ENCODE measurements around the gene PIGP. TPM values are rescaled to one million over a fixed set of nuclear protein-coding genes. Genes with fewer than 3 reads are reported as not detected.

The PIGP gene
- polyA plus RNA-seq, 3 donors: 8.8 to 17.6 (median 10.6) TPM

DNA sequence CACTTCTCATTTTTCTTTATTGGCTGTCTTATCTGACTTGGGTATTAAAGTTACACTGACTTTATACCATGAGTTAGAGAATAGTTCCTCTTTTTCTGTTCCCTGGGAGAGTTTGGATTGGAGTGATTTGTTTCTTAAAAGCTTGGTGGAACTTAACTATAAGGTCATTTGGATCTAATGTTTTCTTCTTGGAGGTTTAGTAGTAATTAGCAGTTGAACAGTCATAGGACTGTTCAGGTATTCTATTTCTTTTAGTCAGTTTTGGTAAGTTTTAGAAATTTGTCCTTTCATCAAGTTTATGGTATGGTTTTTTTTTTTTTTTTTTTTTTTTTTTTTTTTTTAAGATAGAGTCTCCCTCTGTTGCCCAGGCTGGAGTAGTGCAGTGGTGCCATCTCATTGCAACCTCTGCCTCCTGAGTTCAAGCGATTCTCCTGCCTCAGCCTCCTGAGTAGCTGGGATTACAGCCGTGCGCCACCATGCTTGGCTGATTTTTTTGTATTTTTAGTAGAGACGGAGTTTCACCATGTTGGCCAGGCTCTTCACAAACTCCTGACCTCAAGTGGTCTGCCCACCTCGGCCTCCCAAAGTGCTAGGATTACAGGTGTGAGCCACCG lies 6.4 kb upstream of the PIGP start:
- H3K9me3 ChIP-seq (replicated peaks in 1 of 2; ENCODE audit: control insufficient read depth in 1 of 2, insufficient read depth in 1 of 2, low read length in 2 of 2): no peaks in the 10 kb centered on the region
- no peaks in the 10 kb centered on the region for H3K27me3 ChIP-seq (ENCODE audit: control insufficient read depth in 2 of 2, insufficient read depth in 2 of 2, low read length in 2 of 2)
- no peaks in the 10 kb centered on the region for H3K9me3 Mint-ChIP-seq
- no peak overlapping the region for H3K4me2 ChIP-seq (replicated peaks; ENCODE audit: extremely low read depth, low read length, poor library complexity, severe bottlenecking)
- H3K36me3 ChIP-seq (replicated peaks in 1 of 2; ENCODE audit: control insufficient read depth in 1 of 2, insufficient read depth in 2 of 2, low read length in 2 of 2): no peaks in the 10 kb centered on the region
- H3K27me3 Mint-ChIP-seq (ENCODE audit: low read depth in 3 of 3): peaks cover 0 to under 1% (median 0%) of the 10 kb centered on the region in 3 donors
- peak; percentile 29 to 40 (median 33) for DNase-seq
- H3K4me3 Mint-ChIP-seq: no peak overlapping the region
- H3K4me1 Mint-ChIP-seq: peaks cover 48% of the 10 kb centered on the region
- peaks cover 17 to 34% of the 10 kb centered on the region in 2 donors for H3K4me1 ChIP-seq (ENCODE audit: control insufficient read depth in 1 of 2, insufficient read depth in 2 of 2, low read length in 2 of 2)
- peaks cover 89% of the 10 kb centered on the region for H3K79me2 ChIP-seq (ENCODE audit: insufficient read depth, low read length)
- H3K36me3 Mint-ChIP-seq: peaks cover 2 to 3% of the 10 kb centered on the region in 2 donors
- H3K4me3 ChIP-seq (replicated peaks in 1 of 3; ENCODE audit: low read depth in 2 of 3, low read length in 3 of 3): no peak overlapping the region
- intact Hi-C loops (cut with micrococcal nuclease): loop anchor here in 1 of 2 donors (10.0 kb wide), 1 partner anchor 285 kb away; the partner anchor contains the start of gene DYRK1A
- WGBS (ENCODE audit: insufficient coverage): no CpG with 5 or more reads among the region's 6 CpGs
- H3K9ac ChIP-seq (ENCODE audit: insufficient read depth, low read length, poor library complexity, severe bottlenecking): no peak overlapping the region
- peaks cover 28% of the 10 kb centered on the region for H4K20me1 ChIP-seq (ENCODE audit: insufficient read depth, low read length)
- no peak overlapping the region for H3K27ac ChIP-seq (ENCODE audit: low read depth in 1 of 2, low read length in 2 of 2)
- peak overlapping the region; percentile 32 to 89 (median 68) for H3K27ac Mint-ChIP-seq
- H2AFZ ChIP-seq (ENCODE audit: insufficient read depth, low read depth, low read length, poor library complexity, severe bottlenecking): no peak overlapping the region
- TF ChIP-seq, protein P1, sequence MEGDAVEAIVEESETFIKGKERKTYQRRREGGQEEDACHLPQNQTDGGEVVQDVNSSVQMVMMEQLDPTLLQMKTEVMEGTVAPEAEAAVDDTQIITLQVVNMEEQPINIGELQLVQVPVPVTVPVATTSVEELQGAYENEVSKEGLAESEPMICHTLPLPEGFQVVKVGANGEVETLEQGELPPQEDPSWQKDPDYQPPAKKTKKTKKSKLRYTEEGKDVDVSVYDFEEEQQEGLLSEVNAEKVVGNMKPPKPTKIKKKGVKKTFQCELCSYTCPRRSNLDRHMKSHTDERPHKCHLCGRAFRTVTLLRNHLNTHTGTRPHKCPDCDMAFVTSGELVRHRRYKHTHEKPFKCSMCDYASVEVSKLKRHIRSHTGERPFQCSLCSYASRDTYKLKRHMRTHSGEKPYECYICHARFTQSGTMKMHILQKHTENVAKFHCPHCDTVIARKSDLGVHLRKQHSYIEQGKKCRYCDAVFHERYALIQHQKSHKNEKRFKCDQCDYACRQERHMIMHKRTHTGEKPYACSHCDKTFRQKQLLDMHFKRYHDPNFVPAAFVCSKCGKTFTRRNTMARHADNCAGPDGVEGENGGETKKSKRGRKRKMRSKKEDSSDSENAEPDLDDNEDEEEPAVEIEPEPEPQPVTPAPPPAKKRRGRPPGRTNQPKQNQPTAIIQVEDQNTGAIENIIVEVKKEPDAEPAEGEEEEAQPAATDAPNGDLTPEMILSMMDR (IDR thresholded peaks at IDR 0.05): peak; percentile 57

DNA sequence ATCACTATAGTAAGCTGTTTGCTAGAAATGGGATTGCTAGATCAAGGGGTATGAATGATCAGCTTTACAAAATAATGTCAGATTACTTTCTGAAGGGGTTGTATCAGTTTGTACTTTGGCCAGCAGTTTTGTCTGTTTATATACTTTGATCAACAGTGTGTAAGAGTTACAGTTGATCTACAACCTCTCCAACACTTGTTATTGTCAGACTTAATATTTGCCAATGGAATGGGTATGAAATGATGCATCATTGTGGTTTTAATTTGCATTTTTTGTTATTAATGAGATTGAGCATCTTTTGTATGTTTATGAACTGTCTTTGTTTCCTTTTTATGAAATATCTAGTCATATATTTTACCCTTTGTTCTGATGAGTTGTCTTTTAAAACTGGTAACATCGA lies 4.5 kb upstream of the PIGP start:
- peaks cover 21% of the 10 kb centered on the region for H4K20me1 ChIP-seq (ENCODE audit: insufficient read depth, low read length)

More for the DNA sequence above, 4.5 kb upstream of the PIGP start:
- H3K27me3 Mint-ChIP-seq (ENCODE audit: low read depth in 3 of 3): peaks cover 0 to 4% (median 0%) of the 10 kb centered on the region in 3 donors
- peaks cover 0 to 3% of the 10 kb centered on the region in 2 donors for H3K36me3 Mint-ChIP-seq
- Histone ChIP-seq H3K4me1 (ENCODE audit: control insufficient read depth in 1 of 2, insufficient read depth in 2 of 2, low read length in 2 of 2) (peaks cover 13 to 37% of the 10 kb centered on the region in 2 donors), H3K79me2 (ENCODE audit: insufficient read depth, low read length) (peaks cover 83% of the 10 kb centered on the region), H3K9me3 (replicated peaks in 1 of 2; ENCODE audit: control insufficient read depth in 1 of 2, insufficient read depth in 1 of 2, low read length in 2 of 2) (no peaks in the 10 kb centered on the region), H3K27ac (ENCODE audit: low read depth in 1 of 2, low read length in 2 of 2) (no peak overlapping the region), H3K36me3 (replicated peaks in 1 of 2; ENCODE audit: control insufficient read depth in 1 of 2, insufficient read depth in 2 of 2, low read length in 2 of 2) (no peaks in the 10 kb centered on the region), H3K4me3 (replicated peaks in 1 of 3; ENCODE audit: low read depth in 2 of 3, low read length in 3 of 3) (no peak overlapping the region), H2AFZ (ENCODE audit: insufficient read depth, low read depth, low read length, poor library complexity, severe bottlenecking) (no peak overlapping the region), H3K27me3 (ENCODE audit: control insufficient read depth in 2 of 2, insufficient read depth in 2 of 2, low read length in 2 of 2) (no peaks in the 10 kb centered on the region), H3K4me2 (replicated peaks; ENCODE audit: extremely low read depth, low read length, poor library complexity, severe bottlenecking) (no peak overlapping the region), H3K9ac (ENCODE audit: insufficient read depth, low read length, poor library complexity, severe bottlenecking) (no peak overlapping the region)
- intact Hi-C loops (cut with micrococcal nuclease): loop anchor here in 1 of 2 donors (10.0 kb wide), 1 partner anchor 287 kb away; the partner anchor contains the start of gene DYRK1A
- peaks cover 37% of the 10 kb centered on the region for H3K4me1 Mint-ChIP-seq
- H3K9me3 Mint-ChIP-seq: no peaks in the 10 kb centered on the region
- WGBS (ENCODE audit: insufficient coverage): no CpG with 5 or more reads among the region's 1 CpG
- DNase-seq: no peak
- H3K4me3 Mint-ChIP-seq: no peak overlapping the region
- no peak overlapping the region for H3K27ac Mint-ChIP-seq
- TF ChIP-seq, protein P1 (IDR thresholded peaks at IDR 0.05): no peak
